ENCODE data around the gene MAF.

DNA sequence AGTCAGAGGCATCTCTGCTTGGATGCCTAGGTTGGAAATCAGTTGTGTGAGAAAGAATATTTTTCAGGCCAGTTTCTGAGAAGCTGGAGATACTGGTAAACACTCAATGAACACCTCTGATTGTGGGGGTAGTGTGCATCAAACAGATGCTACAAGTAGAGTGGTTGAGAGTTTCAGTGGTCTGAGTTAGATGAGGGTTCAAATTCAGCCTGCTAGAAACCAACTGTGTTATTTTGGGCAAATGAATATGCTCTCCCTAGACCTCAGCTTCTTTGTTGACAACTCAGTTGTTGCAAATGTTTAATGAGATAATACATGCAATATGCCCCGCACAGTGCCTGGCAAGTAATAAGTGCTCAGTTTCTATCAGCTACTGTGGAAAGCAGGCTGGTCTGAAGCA lies 25.2 kb upstream of the MAF start:
- no peak for TF ChIP-seq CTCF (conservative IDR thresholded peaks at IDR 0.05)
- TF ChIP-seq ZFX (IDR thresholded peaks at IDR 0.05), result no peak
